ENCODE results near the gene RBMY1F.
"Not testable (repeated sequence)": the region's sequence is repeated elsewhere in the genome, so short reads cannot be mapped to it uniquely, and the experiment has no call there.

- TF ChIP-seq TARDBP (IDR thresholded peaks at IDR 0.05); BHLHE40 (IDR thresholded peaks at IDR 0.05; ENCODE audit: borderline replicate concordance); LEF1 (IDR thresholded peaks at IDR 0.05; ENCODE audit: borderline replicate concordance); FOXM1 (IDR thresholded peaks at IDR 0.05; ENCODE audit: borderline replicate concordance); SP1 (IDR thresholded peaks at IDR 0.05); NFRKB (IDR thresholded peaks at IDR 0.05); HDGF (IDR thresholded peaks at IDR 0.05; ENCODE audit: borderline replicate concordance): not testable (repeated sequence)
Observed at GRCh38 chrY:22141011-22141695, 41.6 kb downstream of the RBMY1F start.

Measured in HEK293T (cell line).